SKM-1 treated with dmso at 0.1 percent for 144 hours (cell line): ENCODE data around the gene WDR5.

Experiments
- DNase-seq: peaks from one replicate; lab custom pipeline; 2025; ENCODE audit not compliant: unreplicated experiment; lab: John Stamatoyannopoulos, UW

Gene WDR5

GRCh38 chr9:134206311-134207300 lies 70.7 kb downstream of the WDR5 start:
- DNase-seq: no peak

GRCh38 chr9:134208310-134208841 lies 72.5 kb downstream of the WDR5 start:
- DNase-seq: no peak

- no peak for DNase-seq
Observed at GRCh38 chr9:134208981-134209725, 73.3 kb downstream of the WDR5 start.
